Loucy (cell line): ENCODE data around the gene NINL.

ENCODE experiments used
- EZH2phosphoT487 ChIP-seq: fragments of 200-600 bp; IDR thresholded peaks from 2 replicates; pipeline ENCODE4 v1.6.1; 2018; ENCODE audit warnings: antibody characterized with exemption, mild to moderate bottlenecking, moderate library complexity, borderline replicate concordance
- TF ChIP-seq, protein P1 (sequence below): fragments of 200-600 bp; sonication (generic); conservative IDR thresholded peaks from 2 replicates; pipeline ENCODE4 v1.5.1; 2014; ENCODE audit warnings: mild to moderate bottlenecking, antibody characterized with exemption, low read length

GRCh38 chr20:25447671-25448070 is 137.7 kb downstream of the NINL start:
- TF ChIP-seq, protein P1, sequence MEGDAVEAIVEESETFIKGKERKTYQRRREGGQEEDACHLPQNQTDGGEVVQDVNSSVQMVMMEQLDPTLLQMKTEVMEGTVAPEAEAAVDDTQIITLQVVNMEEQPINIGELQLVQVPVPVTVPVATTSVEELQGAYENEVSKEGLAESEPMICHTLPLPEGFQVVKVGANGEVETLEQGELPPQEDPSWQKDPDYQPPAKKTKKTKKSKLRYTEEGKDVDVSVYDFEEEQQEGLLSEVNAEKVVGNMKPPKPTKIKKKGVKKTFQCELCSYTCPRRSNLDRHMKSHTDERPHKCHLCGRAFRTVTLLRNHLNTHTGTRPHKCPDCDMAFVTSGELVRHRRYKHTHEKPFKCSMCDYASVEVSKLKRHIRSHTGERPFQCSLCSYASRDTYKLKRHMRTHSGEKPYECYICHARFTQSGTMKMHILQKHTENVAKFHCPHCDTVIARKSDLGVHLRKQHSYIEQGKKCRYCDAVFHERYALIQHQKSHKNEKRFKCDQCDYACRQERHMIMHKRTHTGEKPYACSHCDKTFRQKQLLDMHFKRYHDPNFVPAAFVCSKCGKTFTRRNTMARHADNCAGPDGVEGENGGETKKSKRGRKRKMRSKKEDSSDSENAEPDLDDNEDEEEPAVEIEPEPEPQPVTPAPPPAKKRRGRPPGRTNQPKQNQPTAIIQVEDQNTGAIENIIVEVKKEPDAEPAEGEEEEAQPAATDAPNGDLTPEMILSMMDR: no peak
- no peak for TF ChIP-seq EZH2phosphoT487
